ENCODE measurements around the gene E2F3. TPM values are rescaled to one million over a fixed set of nuclear protein-coding genes. Genes with fewer than 3 reads are reported as not detected.

Gene E2F3
- total and polyA plus RNA-seq, 2 donors (not counting 1 experiment from before 2014, with no cell fraction given): 4.1 to 12.3 TPM

- Histone ChIP-seq H3K4me3 (replicated peaks in 1 of 4; ENCODE audit: control extremely low read depth in 1 of 4, insufficient read depth in 1 of 4, low read depth in 3 of 4, low read length in 4 of 4) (no peak overlapping the region), H3K4me2 (ENCODE audit: extremely low read depth, insufficient read depth, low read length) (no peak overlapping the region), H2AFZ (ENCODE audit: low read length) (no peak overlapping the region), H3K4me1 (ENCODE audit: control insufficient read depth, extremely low read depth, insufficient read depth, low read length) (peaks cover 6% of the 10 kb centered on the region), H3K9me3 (ENCODE audit: control insufficient read depth, insufficient read depth, low read depth, low read length) (no peaks in the 10 kb centered on the region), H3K79me2 (ENCODE audit: control insufficient read depth, insufficient read depth, low read length) (peaks cover 74% of the 10 kb centered on the region), H3K27ac (ENCODE audit: insufficient read depth, low read length) (no peak overlapping the region), H3K9ac (ENCODE audit: insufficient read depth, low read length) (no peak overlapping the region), H3K27me3 (ENCODE audit: control insufficient read depth, insufficient read depth, low read length) (no peaks in the 10 kb centered on the region), H4K20me1 (ENCODE audit: control insufficient read depth, extremely low read depth, insufficient read depth, low read length) (no peaks in the 10 kb centered on the region), H3K36me3 (ENCODE audit: control insufficient read depth, insufficient read depth, low read length) (no peaks in the 10 kb centered on the region)
- DNase-seq (ENCODE audit: low read depth in 2 of 2): peak in 1 of 2 donors; percentile 49
- no peak for TF ChIP-seq EZH2 (IDR thresholded peaks at IDR 0.05; ENCODE audit: low read length, missing control alignments)
- TF ChIP-seq, protein P1, sequence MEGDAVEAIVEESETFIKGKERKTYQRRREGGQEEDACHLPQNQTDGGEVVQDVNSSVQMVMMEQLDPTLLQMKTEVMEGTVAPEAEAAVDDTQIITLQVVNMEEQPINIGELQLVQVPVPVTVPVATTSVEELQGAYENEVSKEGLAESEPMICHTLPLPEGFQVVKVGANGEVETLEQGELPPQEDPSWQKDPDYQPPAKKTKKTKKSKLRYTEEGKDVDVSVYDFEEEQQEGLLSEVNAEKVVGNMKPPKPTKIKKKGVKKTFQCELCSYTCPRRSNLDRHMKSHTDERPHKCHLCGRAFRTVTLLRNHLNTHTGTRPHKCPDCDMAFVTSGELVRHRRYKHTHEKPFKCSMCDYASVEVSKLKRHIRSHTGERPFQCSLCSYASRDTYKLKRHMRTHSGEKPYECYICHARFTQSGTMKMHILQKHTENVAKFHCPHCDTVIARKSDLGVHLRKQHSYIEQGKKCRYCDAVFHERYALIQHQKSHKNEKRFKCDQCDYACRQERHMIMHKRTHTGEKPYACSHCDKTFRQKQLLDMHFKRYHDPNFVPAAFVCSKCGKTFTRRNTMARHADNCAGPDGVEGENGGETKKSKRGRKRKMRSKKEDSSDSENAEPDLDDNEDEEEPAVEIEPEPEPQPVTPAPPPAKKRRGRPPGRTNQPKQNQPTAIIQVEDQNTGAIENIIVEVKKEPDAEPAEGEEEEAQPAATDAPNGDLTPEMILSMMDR (conservative IDR thresholded peaks at IDR 0.05 in 1 of 2, IDR thresholded peaks at IDR 0.05 in 1 of 2; ENCODE audit: low read depth in 1 of 2, low read length in 2 of 2): no peak
Measured at GRCh38 chr6:20447581-20448132, 46.0 kb downstream of the E2F3 start.

- Histone ChIP-seq H3K79me2 (ENCODE audit: control insufficient read depth, insufficient read depth, low read length) (peaks cover 71% of the 10 kb centered on the region), H4K20me1 (ENCODE audit: control insufficient read depth, extremely low read depth, insufficient read depth, low read length) (no peaks in the 10 kb centered on the region), H3K36me3 (ENCODE audit: control insufficient read depth, insufficient read depth, low read length) (no peaks in the 10 kb centered on the region), H3K4me3 (replicated peaks in 1 of 4; ENCODE audit: control extremely low read depth in 1 of 4, insufficient read depth in 1 of 4, low read depth in 3 of 4, low read length in 4 of 4) (no peak overlapping the region), H3K27ac (ENCODE audit: insufficient read depth, low read length) (no peak overlapping the region), H3K9me3 (ENCODE audit: control insufficient read depth, insufficient read depth, low read depth, low read length) (no peaks in the 10 kb centered on the region), H3K4me1 (ENCODE audit: control insufficient read depth, extremely low read depth, insufficient read depth, low read length) (peaks cover 6% of the 10 kb centered on the region), H3K27me3 (ENCODE audit: control insufficient read depth, insufficient read depth, low read length) (no peaks in the 10 kb centered on the region), H2AFZ (ENCODE audit: low read length) (no peak overlapping the region), H3K4me2 (ENCODE audit: extremely low read depth, insufficient read depth, low read length) (no peak overlapping the region), H3K9ac (ENCODE audit: insufficient read depth, low read length) (no peak overlapping the region)
- no peak for DNase-seq (ENCODE audit: low read depth in 2 of 2)
- TF ChIP-seq, protein P1 (conservative IDR thresholded peaks at IDR 0.05 in 1 of 2, IDR thresholded peaks at IDR 0.05 in 1 of 2; ENCODE audit: low read depth in 1 of 2, low read length in 2 of 2): no peak
- TF ChIP-seq EZH2 (IDR thresholded peaks at IDR 0.05; ENCODE audit: low read length, missing control alignments): no peak
Measured at GRCh38 chr6:20448828-20449227, 47.1 kb downstream of the E2F3 start.

DNA sequence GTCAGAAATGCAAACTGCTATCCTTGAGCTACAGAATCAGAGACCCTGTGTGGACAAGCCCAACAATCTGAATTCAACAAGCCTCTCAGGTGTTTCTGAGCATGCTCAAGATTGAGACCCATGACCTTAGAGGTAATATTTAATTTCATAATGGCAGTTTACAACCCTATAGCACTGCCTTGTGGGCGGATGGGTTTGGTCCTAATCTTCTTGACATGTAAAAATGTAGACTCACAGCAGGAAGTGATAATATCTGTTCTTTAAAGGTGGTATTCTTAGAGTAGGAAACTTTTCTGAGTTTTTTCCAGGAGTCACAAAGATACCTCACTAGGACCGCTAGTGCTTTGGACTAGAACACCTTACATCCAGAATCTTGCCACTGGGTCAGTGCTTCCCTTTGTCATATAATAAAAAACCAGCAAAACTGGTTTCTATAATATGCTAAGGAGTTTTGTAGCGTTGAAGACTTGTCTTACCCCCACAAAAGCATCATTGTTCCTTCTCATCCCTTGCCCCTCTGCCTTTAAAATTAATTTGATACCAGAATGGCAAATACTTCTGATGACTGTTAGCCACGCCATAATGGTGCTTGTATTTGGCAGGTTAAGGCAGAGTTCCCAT, 52.6 kb downstream of the E2F3 start:
- H4K20me1 ChIP-seq (ENCODE audit: control insufficient read depth, extremely low read depth, insufficient read depth, low read length): peaks cover 4% of the 10 kb centered on the region
- no peak overlapping the region for H3K4me2 ChIP-seq (ENCODE audit: extremely low read depth, insufficient read depth, low read length)
- H3K36me3 ChIP-seq (ENCODE audit: control insufficient read depth, insufficient read depth, low read length): no peaks in the 10 kb centered on the region
- H2AFZ ChIP-seq (ENCODE audit: low read length): no peak overlapping the region
- H3K4me1 ChIP-seq (ENCODE audit: control insufficient read depth, extremely low read depth, insufficient read depth, low read length): no peaks in the 10 kb centered on the region
- H3K9me3 ChIP-seq (ENCODE audit: control insufficient read depth, insufficient read depth, low read depth, low read length): no peaks in the 10 kb centered on the region
- peaks cover 51% of the 10 kb centered on the region for H3K79me2 ChIP-seq (ENCODE audit: control insufficient read depth, insufficient read depth, low read length)
- no peak for DNase-seq (ENCODE audit: low read depth in 2 of 2)
- no peak overlapping the region for H3K9ac ChIP-seq (ENCODE audit: insufficient read depth, low read length)
- no peak for TF ChIP-seq EZH2 (IDR thresholded peaks at IDR 0.05; ENCODE audit: low read length, missing control alignments)
- TF ChIP-seq, protein P1 (conservative IDR thresholded peaks at IDR 0.05 in 1 of 2, IDR thresholded peaks at IDR 0.05 in 1 of 2; ENCODE audit: low read depth in 1 of 2, low read length in 2 of 2): no peak
- H3K27ac ChIP-seq (ENCODE audit: insufficient read depth, low read length): no peak overlapping the region
- no peaks in the 10 kb centered on the region for H3K27me3 ChIP-seq (ENCODE audit: control insufficient read depth, insufficient read depth, low read length)
- no peak overlapping the region for H3K4me3 ChIP-seq (replicated peaks in 1 of 4; ENCODE audit: control extremely low read depth in 1 of 4, insufficient read depth in 1 of 4, low read depth in 3 of 4, low read length in 4 of 4)
